Brain microvascular endothelial cell (primary cell): ENCODE results near the gene SLC27A2.

Source experiments
- DNase-seq: peaks from one replicate; pipeline ENCODE4 v3.0.0-alpha.2; 2020
- H3K27ac ChIP-seq: fragments of 250-450 bp; sonication (Bioruptor Pico); 2 replicates; pipeline ENCODE4 v1.5.1; 2020; ENCODE audit warnings: mild to moderate bottlenecking, moderate library complexity
- H3K27me3 ChIP-seq: fragments of 250-450 bp; sonication (Bioruptor Pico); replicated peaks from 2 replicates; pipeline ENCODE4 v1.5.1; 2020; ENCODE audit warnings: mild to moderate bottlenecking
- H3K36me3 ChIP-seq: fragments of 250-450 bp; sonication (Bioruptor Pico); replicated peaks from 2 replicates; pipeline ENCODE4 v1.5.1; 2020; ENCODE audit warnings: mild to moderate bottlenecking
- H3K4me3 ChIP-seq: 2 replicates; pipeline ENCODE4 v1.5.1; 2011; ENCODE audit warnings: low read depth, mild to moderate bottlenecking, control low read depth, low read length, moderate library complexity
- CTCF ChIP-seq: IDR thresholded peaks from 2 replicates; pipeline ENCODE4 v1.5.1; 2011; ENCODE audit warnings: low read depth, mild to moderate bottlenecking, moderate library complexity, low read length, control low read depth, inconsistent platforms; ENCODE audit errors: missing control alignments
- in situ Hi-C: cut with HindIII; loops from 2 replicates; pipeline ENCODE4 v1.10.0; 2017; ENCODE audit warnings: low sequenced_read_pairs, low pct_ligation_motif_present

The SLC27A2 gene

DNA sequence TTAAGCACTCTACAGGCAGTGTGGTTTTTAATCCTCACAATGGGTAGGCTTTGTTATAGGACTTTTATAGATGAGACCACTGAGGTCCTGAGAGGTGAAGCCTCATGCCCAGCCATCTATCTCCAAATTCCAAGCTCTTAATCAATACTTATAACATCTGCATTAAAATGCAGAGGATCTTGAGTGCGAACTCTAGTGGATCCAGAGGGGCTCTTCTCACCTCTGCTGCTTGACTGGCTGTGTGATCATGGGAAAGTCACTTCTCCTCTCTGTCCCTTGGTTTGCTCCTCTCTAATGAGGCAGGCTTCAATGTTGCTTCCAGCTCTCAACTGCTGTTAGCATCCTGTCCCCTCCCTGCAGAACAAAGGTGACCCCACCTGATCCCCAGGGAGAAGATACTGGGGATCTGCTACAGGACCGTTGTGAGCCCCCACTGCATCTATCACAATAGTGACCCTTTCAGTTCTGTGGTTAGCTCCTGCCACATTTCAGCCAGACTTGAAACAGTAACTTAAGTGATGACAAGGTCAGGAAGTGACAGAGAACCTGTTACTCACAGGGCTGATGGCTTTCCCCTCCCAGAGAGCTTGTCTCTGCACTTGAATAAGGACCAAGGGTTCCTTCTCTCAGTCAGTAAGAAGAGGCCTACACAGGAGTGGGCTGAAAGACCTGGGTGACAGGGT, 1.3 kb downstream of the SLC27A2 start:
- no peak overlapping the region for H3K4me3 ChIP-seq
- no peak overlapping the region for H3K27ac ChIP-seq
- in situ Hi-C loops: no loop called here
- no peak for TF ChIP-seq CTCF
- no peak for DNase-seq
- H3K27me3 ChIP-seq: peaks cover 28% of the 10 kb centered on the region
- H3K36me3 ChIP-seq: no peaks in the 10 kb centered on the region

- H3K27me3 ChIP-seq: peaks cover 28% of the 10 kb centered on the region
- TF ChIP-seq CTCF: no peak
- no peak for DNase-seq
- in situ Hi-C loops: no loop called here
- no peak overlapping the region for H3K27ac ChIP-seq
- no peaks in the 10 kb centered on the region for H3K36me3 ChIP-seq
- H3K4me3 ChIP-seq: no peak overlapping the region
Measured at GRCh38 chr15:50184863-50185504, 3.0 kb downstream of the SLC27A2 start.

DNA sequence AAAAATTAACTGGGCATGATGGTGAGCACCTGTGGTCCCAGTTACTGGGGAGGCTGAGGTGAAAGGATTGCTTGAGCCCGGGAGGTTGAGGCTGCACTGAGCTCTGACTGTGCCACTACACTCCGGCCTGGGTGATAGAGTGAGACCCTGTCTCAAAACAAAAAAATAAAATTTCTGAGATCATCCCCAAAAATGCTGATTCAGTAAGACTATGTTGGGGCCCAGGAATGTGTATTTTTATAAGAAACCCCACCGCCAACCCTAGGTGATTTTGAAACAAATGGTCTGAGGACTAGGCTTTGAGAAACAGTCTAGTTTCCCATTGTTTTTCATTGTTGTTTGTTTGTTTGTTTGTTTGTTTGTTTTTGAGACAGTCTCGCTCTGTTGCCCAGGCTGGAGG, 4.1 kb downstream of the SLC27A2 start:
- DNase-seq: no peak
- no peaks in the 10 kb centered on the region for H3K36me3 ChIP-seq
- no peak overlapping the region for H3K4me3 ChIP-seq
- no peak overlapping the region for H3K27ac ChIP-seq
- no peak for TF ChIP-seq CTCF
- H3K27me3 ChIP-seq: peaks cover 20% of the 10 kb centered on the region
- in situ Hi-C loops: no loop called here

DNA sequence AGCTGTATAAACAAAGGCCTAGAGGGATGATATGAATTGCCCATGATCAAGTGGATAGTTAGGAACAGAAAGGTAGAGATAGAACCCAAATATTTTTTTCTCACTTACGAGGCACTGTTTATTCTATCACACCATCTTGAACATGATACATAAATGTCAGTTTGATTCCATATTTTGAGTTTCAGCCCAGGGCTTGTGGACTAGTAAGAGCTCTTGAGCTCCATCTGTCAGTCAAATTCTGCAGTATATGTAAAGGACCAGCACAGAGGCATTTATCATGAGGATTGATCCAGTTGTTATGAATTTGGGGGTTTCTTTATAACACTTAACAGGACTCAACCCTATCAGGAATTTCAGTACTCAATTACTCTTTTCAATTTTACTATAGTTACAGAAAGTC, 4.8 kb downstream of the SLC27A2 start:
- in situ Hi-C loops: no loop called here
- DNase-seq: no peak
- Histone ChIP-seq H3K27ac (no peak overlapping the region), H3K4me3 (no peak overlapping the region), H3K27me3 (peaks cover 13% of the 10 kb centered on the region), H3K36me3 (no peaks in the 10 kb centered on the region)
- no peak for TF ChIP-seq CTCF

- in situ Hi-C loops: no loop called here
- Histone ChIP-seq H3K27me3 (peaks cover 7% of the 10 kb centered on the region), H3K27ac (no peak overlapping the region), H3K4me3 (no peak overlapping the region), H3K36me3 (no peaks in the 10 kb centered on the region)
- no peak for DNase-seq
- TF ChIP-seq CTCF: no peak
Measured at GRCh38 chr15:50187525-50187924, 5.5 kb downstream of the SLC27A2 start.
